ENCODE measurements around the gene JAG2. TPM values are rescaled to one million over a fixed set of nuclear protein-coding genes. Genes with fewer than 3 reads are reported as not detected.

JAG2 gene
- total and polyA plus RNA-seq, 2 of the 13 experiments (the other 11 are each of a cell fraction or from before 2014, with no cell fraction given): 0.04 to 0.16 TPM

GRCh38 chr14:105093431-105094192, 75.0 kb downstream of the JAG2 start (continued):
- TF ChIP-seq ZNF687 (CRISPR knock-in tag; IDR thresholded peaks at IDR 0.05): peak; percentile 40
- TF ChIP-seq ZNF777 (CRISPR knock-in tag; IDR thresholded peaks at IDR 0.05): 0 out of 2 replicates have a peak, but pooled peaks have one; percentile 37
- no peak for TF ChIP-seq SPEN (CRISPR knock-in tag; IDR thresholded peaks at IDR 0.05; ENCODE audit: low read depth)
- peak; percentile 36; the same call in 1 of the 2 replicates for TF ChIP-seq PATZ1 (CRISPR knock-in tag; IDR thresholded peaks at IDR 0.05)
- no peak for TF ChIP-seq CCDC6 (CRISPR knock-in tag; IDR thresholded peaks at IDR 0.05)
- no peak for TF ChIP-seq TBX3 (IDR thresholded peaks at IDR 0.05; ENCODE audit: borderline replicate concordance)
- no peak for TF ChIP-seq SP1 (IDR thresholded peaks at IDR 0.05)
- TF ChIP-seq SP1 (CRISPR knock-in tag; IDR thresholded peaks at IDR 0.05): no peak
- no peak for TF ChIP-seq TRIM22 (IDR thresholded peaks at IDR 0.05)
- no peak for TF ChIP-seq ZNF451 (CRISPR knock-in tag; IDR thresholded peaks at IDR 0.05)
- no peak for TF ChIP-seq ZNF468 (CRISPR knock-in tag; IDR thresholded peaks at IDR 0.05)
- no peak for TF ChIP-seq ZBTB20 (CRISPR knock-in tag; IDR thresholded peaks at IDR 0.05; ENCODE audit: borderline replicate concordance, low read depth)
- TF ChIP-seq ZNF605 (CRISPR knock-in tag; IDR thresholded peaks at IDR 0.05): no peak
